GM19043 (cell line): ENCODE measurements around the gene SFSWAP.
"Not testable (repeated sequence)": the region's sequence is repeated elsewhere in the genome, so short reads cannot be mapped to it uniquely, and the experiment has no call there.

Source experiments
- ATAC-seq: cut with Tn5 transposase; IDR thresholded peaks from one replicate; pipeline ENCODE4 v1.9.1; 2021; ENCODE audit warnings: low read depth; ENCODE audit not compliant: unreplicated experiment

The SFSWAP gene

DNA sequence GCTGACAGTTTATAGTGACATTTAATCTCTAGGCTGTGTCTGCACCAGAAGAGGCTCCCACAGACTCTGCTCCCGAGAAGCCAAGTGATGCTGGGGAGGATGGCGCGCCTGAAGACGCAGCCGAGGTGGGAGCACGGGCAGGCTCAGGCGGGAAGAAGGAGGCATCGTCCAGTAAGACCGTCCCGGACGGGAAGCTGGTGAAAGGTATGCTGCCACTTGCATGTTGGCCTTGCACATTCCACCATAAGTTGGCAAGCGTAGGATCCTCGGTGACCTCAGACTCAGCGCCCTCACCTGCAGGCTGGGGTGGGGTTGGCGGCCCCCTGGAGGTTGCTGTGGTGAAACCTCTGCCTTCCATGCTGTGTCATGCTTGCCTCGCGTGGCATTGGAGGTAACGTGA lies 45.6 kb downstream of the SFSWAP start:
- ATAC-seq: no peak

DNA sequence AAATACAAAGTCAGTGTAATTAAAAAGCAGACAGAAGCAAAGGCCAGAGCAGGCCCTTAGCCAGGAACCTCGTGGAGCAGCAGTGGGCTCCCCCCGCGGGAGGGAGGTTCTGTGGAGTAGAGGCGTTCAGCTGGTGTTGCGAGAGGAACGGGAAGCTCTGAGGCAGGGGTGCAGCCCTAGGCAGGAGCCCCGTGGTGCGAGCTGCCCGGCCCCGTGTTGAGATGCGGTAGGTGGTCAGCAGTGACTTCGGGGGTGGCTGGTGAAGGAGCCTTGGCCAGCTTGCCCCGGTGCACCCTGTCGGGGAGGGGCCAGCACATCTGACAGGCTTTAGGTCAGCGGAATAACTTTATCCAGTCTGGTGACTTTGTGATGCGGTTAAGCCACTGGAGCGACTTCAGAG lies 46.2 kb downstream of the SFSWAP start:
- no peak for ATAC-seq

DNA sequence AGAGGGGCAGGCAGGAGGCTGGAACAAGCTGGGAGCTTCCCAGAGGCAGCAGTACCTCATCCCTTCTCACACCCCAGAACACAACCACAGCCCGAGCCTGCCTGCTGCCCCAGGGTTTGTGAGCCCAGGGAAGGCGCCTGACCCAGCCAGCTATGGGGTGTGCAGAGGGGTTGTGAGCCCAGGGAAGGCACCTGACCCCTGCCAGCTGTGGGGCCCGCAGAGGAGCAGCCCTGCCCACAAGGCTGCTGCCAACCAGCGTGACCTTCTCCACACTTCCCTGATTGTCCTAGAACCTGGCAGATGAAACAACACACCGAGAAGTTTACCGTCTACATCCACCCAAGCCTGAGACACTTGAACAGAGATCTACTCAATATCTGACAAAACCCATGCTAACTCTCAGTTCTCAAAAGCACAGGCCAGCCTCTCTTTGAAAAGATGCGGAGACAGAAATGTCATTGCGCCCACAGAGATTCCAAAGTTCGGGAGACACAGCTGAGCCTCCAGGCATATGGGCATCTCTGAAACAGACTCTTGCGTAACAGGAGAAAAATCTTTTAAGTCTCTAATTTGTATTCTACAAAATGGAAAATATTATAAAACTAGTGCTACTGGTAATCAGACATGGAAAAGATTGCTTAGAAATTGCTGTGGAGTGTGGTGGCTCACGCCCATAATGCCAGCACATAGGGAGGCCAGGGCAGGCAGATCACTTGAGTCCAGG lies 47.3 kb downstream of the SFSWAP start:
- ATAC-seq: no peak

DNA sequence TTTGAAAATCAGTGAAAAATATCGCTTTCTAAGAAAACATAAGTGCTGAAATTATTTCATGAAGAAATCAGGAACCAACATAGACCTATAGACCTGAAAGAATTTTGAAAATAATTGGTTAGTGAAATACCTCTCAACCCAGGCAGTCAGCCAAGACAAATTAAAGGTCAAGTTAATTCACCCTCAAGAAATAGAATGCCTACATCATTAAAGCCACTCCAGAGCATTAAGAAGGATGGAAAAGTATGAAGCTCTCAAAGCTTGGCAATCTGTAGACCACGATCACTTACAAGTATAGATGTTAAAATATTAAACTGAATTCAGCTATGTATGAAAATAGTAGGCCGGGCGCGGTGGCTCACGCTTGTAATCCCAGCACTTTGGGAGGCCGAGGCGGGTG lies 48.3 kb downstream of the SFSWAP start:
- no peak for ATAC-seq

DNA sequence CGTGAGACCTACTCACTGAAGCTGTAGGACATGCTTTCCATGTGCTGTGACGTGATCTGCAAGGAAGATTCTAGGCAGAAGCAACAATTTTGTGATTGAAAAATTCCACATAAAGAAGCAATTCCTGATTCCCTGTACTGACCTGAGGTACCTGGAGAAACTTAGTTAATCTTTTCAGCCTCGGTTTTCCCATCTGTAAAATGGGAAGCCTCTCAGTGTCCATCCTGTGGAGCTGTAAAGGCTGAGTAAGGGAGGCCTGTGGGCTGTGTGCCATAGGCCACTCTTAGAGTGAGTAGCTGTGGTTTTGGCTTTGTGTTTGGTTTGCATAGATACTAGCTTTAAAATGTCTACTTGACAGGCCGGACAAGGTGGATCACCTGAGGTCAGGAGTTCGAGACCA lies 50.7 kb downstream of the SFSWAP start:
- no peak for ATAC-seq

DNA sequence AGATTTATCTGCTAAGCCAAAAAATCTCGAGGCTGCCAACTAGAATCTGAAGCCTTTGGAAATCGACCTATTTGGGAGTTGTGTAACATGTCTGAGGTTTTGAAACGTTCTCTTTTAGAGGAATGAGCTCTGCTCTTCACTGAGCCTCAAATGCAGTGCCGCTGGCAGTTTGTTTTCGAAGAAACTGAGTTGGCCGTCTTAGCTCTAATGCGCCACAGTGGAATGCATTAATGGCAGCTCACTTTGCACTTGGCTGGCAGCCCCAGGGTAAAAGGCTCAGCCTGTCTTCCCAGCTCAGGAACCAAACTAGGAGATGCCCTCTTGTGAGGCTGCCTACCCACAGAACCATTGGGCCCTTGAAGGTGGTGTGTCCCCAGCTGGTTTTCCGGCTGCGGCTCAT lies 53.8 kb downstream of the SFSWAP start:
- ATAC-seq: no peak

DNA sequence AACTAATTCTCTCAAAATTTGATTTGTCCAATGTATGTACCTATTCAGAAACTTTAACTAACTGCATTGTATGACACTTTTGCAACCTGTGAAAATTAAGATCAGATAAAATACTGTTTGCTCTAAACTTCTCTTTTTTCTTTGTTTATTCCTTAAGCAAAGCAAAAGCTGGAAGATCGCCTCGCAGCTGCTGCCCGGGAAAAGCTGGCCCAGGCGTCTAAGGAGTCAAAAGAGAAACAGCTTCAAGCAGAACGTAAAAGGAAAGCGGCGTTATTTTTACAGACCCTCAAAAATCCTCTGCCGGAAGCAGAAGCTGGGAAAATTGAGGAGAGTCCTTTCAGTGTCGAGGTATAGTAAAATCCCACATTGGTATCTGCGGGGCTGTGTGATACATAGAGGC lies 55.1 kb downstream of the SFSWAP start:
- ATAC-seq: no peak

DNA sequence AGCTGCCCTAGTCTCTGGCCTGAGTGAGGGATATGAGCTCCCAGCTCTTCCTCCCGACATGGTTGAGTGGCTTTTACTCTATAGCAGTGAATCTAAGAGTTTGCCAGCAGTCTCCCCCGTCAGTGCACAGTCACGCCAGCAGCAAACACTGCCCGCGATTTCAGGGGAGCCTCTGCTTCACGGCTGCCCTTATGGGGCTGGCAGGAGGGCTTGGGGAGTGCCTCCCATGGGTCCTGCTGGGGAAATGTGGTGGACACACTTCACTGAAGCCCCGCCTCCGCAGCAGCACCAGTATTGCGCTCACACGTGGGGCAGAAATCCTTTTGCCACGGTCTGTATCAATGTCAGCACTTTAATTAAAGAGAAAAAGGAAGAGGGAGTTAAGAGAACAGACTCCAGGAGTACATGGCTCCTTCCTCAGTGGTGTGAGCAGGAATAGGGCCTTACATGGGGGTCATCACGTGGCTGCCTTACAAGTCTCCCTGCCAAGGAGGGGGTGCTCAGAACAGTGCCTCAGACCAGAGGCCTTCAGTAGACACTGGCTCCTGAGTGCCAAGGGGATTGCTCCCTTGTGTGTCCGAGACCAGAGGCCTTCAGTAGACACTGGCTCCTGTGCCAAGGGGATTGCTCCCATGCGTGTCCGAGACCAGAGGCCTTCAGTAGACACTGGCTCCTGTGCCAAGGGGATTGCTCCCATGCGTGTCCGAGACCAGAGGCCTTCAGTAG lies 55.7 kb downstream of the SFSWAP start:
- ATAC-seq: no peak

DNA sequence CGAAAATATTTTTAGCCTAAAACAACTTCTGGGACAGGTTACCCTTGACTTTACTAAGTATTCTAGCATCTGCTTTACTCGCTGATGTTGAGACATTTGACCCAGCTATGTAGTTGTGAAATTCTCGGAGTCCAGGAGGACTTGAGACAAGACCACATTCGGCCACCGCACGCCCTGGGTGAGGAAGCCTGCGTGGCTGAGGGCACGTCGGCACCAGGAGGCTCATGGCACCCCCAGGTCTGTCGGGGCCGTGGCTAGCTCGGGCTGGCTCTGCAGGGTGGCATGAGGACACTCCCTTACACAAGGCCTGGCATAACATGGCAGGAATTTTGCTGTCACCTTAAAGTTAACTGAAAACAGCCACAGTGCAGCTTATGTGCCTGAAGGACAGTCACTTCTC lies 59.2 kb downstream of the SFSWAP start:
- no peak for ATAC-seq

DNA sequence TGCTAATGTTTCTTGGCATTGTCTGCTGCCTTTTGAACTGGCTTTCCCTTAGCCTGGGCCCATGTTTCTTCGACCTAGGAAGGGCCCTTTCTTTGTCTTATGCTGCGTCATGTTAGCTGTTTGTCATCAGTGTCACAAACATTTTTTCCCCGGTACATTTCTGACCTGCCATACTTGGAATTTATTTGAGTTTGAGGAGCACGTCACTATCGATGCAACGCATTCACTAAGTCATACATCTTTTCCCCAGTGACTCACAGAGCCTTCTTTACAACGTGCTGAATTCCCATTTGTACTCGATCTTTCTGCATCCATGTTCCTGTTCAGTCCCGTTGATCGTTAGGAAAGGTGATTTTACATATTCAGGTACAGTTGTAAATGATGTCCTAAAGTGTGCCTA lies 61.1 kb downstream of the SFSWAP start:
- no peak for ATAC-seq

DNA sequence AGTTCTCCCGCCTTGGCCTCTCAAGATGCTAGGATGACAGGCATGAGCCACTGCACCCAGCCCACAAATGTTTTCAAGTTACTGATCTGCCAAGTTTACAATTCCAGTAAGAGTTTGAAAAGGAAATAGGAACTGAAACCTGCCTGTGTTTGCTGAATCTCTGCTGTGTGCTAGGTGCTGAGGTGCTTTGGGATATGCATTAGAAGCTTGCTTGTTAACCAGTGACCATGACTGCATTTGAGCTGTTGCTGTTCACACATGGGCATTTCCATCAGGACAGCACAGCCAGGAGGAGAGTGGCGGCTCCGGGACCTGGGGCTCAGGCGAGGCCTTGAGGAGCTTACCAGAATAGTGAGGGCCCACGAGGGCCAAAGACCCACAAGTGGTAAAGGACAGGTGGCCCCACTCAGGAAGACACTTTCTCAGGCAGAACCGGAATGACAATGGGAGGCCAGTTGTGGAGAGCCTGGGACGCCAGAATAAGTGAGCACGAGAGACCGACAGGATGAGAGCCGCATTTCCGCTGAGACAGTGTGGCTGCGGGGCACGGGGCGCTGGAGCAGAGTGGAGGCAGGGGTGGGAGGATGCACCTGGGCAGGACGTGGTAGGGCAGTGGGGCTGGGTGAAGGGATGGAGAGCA lies 62.8 kb downstream of the SFSWAP start:
- ATAC-seq: peak; percentile 80

DNA sequence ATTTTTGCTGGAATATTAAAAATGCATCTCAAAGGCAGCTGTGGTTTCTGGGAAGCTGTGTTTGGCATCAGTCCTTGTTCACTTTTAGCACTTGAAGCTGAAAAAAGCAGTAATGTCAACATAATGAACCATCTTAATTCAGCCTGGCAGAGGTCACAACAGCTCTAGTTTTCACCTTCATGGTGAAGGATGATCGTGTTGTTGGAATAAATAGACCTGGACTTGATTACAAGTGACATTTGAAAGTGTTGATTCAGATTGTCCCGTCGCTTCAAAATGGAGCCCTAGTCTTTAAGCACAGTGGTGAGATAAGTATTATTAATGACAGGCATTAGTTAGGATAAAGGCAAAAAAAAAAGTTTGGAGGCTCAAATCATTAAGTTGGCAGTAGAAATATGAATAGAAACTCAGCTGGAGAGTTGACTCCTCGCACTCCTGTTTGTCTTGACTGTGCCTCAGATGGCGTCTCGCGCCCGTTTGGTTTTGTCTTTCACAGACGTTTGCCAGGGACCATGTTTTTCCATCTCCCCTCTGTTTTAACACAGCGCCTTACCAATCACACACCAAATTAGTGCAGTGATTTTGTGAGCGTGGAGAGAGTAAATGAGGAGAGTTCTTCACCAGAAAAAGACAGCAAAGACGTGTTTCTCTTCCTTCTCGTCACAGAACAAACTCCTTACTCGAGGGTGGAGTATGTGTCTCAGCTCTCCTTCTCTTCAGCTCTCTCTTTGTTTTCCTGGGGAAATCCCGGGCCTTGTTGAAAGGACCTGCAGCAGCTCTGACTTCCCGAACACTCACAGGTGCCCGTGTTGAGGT lies 63.9 kb downstream of the SFSWAP start:
- ATAC-seq: no peak

DNA sequence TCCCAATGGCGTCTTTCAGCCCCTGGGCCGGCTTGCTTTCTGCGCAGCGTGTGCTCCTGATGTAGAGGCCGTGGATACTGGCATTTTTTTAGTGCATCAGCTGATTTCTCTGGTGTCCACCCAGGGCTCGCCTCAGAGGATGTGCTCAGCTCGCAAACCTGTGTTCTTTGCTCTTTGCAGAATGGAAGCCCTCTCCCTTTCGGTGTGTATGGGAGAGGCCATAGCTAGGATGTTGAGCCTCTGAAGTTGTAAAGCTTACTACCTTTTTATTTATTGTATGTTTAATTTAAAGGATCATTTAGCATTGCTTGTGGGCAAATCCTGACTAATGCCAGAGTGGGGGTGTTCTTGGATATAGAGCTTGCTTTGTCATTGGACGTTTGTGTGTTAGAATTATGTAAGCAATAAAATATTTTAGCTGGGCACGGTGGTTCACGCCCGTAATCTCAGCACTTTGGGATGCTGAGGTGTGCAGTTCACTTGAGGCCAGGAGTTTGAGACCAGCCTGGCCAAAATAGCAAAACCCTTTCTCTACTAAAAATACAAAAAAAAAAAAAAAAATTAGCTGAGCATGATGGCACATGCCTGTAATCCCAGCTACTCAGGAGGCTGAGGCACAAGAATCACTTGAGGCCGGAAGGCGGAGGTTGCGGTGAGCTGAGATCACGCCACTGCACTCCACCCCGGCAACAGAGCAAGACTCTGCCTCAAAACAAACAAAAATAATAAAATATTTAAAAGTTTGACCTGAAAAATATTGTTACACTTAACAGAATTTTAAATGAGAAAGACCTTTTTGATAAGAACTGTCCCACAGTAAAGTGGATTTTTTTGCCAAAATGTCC lies 64.7 kb downstream of the SFSWAP start:
- no peak for ATAC-seq

DNA sequence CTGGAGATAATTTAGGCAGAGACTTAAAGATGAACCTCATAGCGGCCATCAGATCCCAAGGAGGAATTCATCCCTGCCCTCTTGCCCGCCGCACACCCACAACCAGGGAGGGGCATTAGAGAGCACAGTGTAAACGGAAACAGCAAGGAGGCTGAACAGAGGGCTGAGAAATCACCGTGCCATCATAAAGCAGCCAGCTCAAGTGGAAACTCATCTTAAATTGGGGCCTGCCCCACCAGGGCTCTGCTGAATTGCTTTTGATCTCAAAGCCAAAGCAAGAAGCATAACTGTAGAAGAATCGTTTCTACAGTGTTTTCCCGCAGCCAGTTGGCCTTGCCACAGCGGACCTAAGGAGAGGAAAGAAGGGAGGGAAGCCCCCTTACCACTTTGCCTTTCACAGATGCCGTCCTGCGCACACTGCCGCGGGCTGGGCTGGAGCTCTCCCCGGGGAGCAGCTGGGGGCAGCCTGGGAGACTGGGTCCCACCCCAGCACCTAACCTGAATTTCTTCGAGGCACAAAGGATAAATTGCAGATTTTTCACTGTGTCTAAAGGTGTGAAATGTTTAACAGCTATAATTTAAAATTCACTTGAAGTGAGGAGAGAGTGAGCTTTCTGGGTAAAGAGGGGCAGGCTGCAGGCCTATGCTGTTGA lies 65.5 kb downstream of the SFSWAP start:
- ATAC-seq: no peak

DNA sequence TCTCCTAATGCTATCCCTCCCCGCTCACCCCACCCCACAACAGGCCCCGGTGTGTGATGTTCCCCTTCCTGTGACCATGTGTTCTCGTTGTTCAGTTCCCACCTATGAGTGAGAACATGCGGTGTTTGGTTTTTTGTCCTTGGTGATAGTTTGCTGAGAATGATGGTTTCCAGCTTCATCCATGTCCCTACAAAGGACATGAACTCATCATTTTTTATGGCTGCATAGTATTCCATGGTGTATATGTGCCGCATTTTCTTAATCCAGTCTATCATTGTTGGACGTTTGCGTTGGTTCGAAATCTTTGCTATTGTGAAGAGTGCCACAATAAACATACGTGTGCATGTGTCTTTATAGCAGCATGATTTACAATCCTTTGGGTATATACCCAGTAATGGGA lies 66.4 kb downstream of the SFSWAP start:
- not testable (repeated sequence) for ATAC-seq

DNA sequence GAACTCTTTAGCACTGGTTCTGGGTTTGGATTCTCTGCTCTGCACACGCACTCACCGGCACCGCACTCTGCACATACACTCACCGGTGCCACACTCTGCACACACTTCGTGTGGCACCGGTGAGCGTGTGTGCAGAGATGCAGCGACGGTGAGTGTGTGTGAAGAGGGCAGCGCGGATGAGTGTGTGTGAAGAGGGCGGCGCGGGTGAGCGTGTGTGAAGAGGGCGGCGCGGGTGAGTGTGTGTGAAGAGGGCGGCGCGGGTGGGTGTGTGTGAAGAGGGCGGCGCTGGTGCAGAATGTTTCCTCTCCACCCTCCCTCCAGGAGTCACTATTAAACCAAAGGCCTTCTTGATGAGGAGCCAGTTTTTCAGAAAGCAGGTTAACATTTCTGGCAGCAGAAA lies 68.1 kb downstream of the SFSWAP start:
- ATAC-seq: no peak

DNA sequence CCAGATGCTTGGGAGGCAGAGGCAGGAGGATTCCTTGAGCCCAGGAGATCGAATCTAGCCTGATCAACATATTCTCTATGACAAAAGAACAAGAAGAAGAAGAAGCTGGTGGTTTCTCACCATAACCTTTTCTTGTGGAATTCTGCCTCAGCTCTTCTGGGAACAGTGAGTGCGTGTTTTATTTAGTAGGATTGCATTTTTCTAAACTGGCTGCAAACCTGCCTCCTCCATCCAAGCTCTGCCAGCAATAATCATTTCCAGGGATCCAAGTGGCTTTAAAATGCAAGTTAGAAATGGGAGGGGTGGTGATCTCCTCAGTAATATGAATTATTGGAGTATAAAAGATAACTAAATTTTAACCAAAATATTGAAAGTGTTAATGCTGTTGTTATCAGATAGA lies 71.2 kb downstream of the SFSWAP start:
- no peak for ATAC-seq

DNA sequence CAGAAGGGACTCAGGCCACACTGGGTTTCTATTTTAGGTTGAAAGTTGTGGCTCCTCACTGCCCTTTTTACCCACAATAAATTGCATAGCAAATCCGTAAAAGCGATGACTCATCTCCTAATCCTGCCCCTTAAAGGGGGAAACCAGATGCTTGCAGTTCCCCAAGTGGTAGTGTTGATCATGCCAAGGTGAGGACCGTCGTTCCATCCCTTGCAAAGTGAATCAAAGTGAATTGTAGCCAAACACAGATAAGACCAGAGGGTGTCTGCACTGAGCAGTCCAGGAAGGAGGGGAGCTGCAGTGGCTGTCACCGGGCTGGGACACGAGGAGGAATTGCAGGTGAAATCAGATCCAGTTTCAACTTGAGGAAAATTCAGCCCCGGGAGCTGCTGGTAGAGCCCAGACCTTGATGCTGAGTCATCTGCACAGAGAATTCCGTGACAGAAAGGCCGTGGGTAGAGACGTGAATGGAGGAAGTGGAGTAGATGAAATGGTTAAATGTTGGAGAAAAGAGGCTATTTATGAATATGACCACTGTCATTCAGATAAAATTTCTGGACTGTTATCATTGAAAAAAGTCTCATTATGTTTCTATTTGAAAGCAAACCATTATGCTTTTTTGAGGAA lies 73.1 kb downstream of the SFSWAP start:
- peak; percentile 72 for ATAC-seq
